NB4 (cell line): ENCODE measurements around the gene FURIN.

ENCODE experiments used
- CTCF ChIP-seq: IDR thresholded peaks from one replicate; pipeline ENCODE4 v1.5.1; 2012; ENCODE audit warnings: low read depth, low read length
- MAX ChIP-seq: IDR thresholded peaks from 2 replicates; pipeline ENCODE4 v1.6.1; 2011; ENCODE audit warnings: low read depth, low read length
- MYC ChIP-seq: IDR thresholded peaks from 2 replicates; pipeline ENCODE4 v1.6.1; 2011; ENCODE audit warnings: low read depth, low read length

- TF ChIP-seq MAX (no peak), MYC (no peak), CTCF (no peak)
Measured at GRCh38 chr15:90877996-90878395, 9.6 kb downstream of the FURIN start.
